NCI-H2171 (cell line): ENCODE measurements around the gene TRIOBP.

Source experiments
- DNase-seq: peaks from one replicate; lab custom pipeline; 2025; lab: John Stamatoyannopoulos, UW

TRIOBP gene

GRCh38 chr22:37726241-37726887 is 29.5 kb downstream of the TRIOBP start:
- DNase-seq = no peak

- DNase-seq = no peak
These were observed 31.8 kb downstream of the TRIOBP start for GRCh38 chr22:37728620-37729019.

- no peak for DNase-seq
These were observed 35.1 kb downstream of the TRIOBP start for GRCh38 chr22:37731804-37732471.

- DNase-seq = no peak
These were observed 36.1 kb downstream of the TRIOBP start for GRCh38 chr22:37732699-37733607.

GRCh38 chr22:37733625-37734401 is 37.0 kb downstream of the TRIOBP start:
- DNase-seq = no peak

GRCh38 chr22:37734402-37734700 is 37.5 kb downstream of the TRIOBP start:
- no peak for DNase-seq

- no peak for DNase-seq
These were observed 38.2 kb downstream of the TRIOBP start for GRCh38 chr22:37734964-37735451.

- no peak for DNase-seq
These were observed 42.2 kb downstream of the TRIOBP start for GRCh38 chr22:37739035-37739434.

- no peak for DNase-seq
These were observed 42.8 kb downstream of the TRIOBP start for GRCh38 chr22:37739611-37740049.

GRCh38 chr22:37740455-37741311 is 43.8 kb downstream of the TRIOBP start:
- no peak for DNase-seq

- DNase-seq = no peak
These were observed 44.5 kb downstream of the TRIOBP start for GRCh38 chr22:37741312-37741795.

- no peak for DNase-seq
These were observed 45.7 kb downstream of the TRIOBP start for GRCh38 chr22:37742376-37743171.

- no peak for DNase-seq
These were observed 47.7 kb downstream of the TRIOBP start for GRCh38 chr22:37744589-37744988.

GRCh38 chr22:37745548-37746365 is 48.9 kb downstream of the TRIOBP start:
- DNase-seq = peak; percentile 94

- no peak for DNase-seq
These were observed 49.7 kb downstream of the TRIOBP start for GRCh38 chr22:37746366-37747079.

- no peak for DNase-seq
These were observed 50.3 kb downstream of the TRIOBP start for GRCh38 chr22:37747080-37747714.

GRCh38 chr22:37747715-37748100 is 50.9 kb downstream of the TRIOBP start:
- DNase-seq = no peak

GRCh38 chr22:37748659-37749058 is 51.8 kb downstream of the TRIOBP start:
- no peak for DNase-seq
